NCI-H1105 (cell line): Measurements from ENCODE around the gene ZNF831.

Experiments used
- DNase-seq: peaks from one replicate; lab custom pipeline; 2025; lab: John Stamatoyannopoulos, UW

The ZNF831 gene

GRCh38 chr20:59305908-59306655 is 142.5 kb downstream of the ZNF831 start:
- no peak for DNase-seq

DNA sequence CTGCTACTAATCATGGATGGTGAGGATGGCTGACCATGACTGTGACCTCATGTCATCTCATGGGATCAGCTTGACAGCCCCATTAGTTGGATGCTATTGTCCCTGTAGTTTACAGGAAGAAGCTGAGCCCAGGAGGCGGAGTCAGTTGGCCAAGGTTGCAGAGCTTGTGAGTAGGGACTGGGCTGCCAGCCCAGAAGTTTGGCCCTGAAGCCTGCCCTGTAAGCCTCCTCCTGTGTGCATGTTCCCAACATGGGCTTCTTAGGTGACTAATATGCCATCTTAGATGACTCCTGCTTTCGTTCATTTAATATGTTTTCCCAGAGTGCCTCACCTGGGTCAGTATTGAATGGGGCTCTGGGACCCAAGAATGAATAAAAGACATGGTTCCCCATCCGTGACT is 143.6 kb downstream of the ZNF831 start:
- DNase-seq, result no peak
